Measurements from ENCODE around the gene ZP4. TPM values are rescaled to one million over a fixed set of nuclear protein-coding genes. Genes with fewer than 3 reads are reported as not detected.
"Not testable (repeated sequence)": the region's sequence is repeated elsewhere in the genome, so short reads cannot be mapped to it uniquely, and the experiment has no call there.

Gene ZP4
- total RNA-seq, 1 experiment from 2014 or later, result not detected

DNA sequence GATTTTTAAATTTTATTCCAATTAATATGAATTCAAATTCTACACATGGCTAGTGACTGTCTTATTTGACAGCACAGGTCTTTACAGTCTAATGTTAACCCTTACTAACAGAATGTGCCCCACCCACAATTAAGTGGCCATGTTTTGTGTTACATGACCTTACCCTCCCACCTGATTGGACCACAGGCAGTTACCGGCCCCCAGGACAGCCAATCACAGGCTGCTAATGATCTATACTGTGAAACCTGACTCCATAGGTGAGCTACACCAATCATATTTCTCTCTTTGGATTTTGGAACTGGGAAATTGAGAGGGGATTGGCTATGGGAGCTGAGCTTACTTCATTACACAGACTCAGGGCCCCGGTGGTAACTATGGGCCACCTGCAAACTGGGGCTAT is 27.5 kb downstream of the ZP4 start:
- no peaks in the 10 kb centered on the region for H3K27me3 ChIP-seq
- peak in 1 of 2 experiments; percentile 36 for DNase-seq
- no peaks in the 10 kb centered on the region for H3K9me3 ChIP-seq (replicated peaks)
- H3K4me1 ChIP-seq, result peaks cover 10% of the 10 kb centered on the region
- no peaks in the 10 kb centered on the region for H3K36me3 ChIP-seq
- no peak overlapping the region for H3K27ac ChIP-seq
- H3K4me3 ChIP-seq, result no peak overlapping the region

DNA sequence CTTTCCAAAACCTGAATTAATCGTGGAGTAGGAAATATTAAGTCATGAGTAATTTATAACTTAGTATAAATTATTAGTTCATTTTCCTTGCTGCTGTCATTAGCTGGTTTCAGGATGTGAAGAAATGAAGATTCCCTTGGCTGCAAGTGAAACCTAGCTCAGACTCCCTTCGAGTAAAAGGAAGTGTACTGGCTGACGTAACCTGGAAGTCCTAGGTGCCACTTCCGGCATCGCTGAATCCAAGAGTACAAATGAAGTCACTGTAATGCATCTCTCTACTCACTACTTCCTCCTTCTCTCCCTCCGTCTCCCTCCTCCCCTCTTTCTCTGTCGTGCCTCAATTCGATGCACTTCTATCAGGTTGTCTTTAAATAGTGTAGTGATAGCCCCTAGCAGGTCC is 28.8 kb downstream of the ZP4 start:
- no peak for DNase-seq
- Histone ChIP-seq H3K4me3 (no peak overlapping the region), H3K9me3 (replicated peaks) (no peaks in the 10 kb centered on the region), H3K27ac (no peak overlapping the region), H3K4me1 (0 out of 2 replicates have a peak, but pooled peaks cover 7% of the 10 kb centered on the region), H3K36me3 (no peaks in the 10 kb centered on the region), H3K27me3 (no peaks in the 10 kb centered on the region)

- no peaks in the 10 kb centered on the region for H3K27me3 ChIP-seq
- no peaks in the 10 kb centered on the region for H3K9me3 ChIP-seq (replicated peaks)
- no peak overlapping the region for H3K27ac ChIP-seq
- no peak overlapping the region for H3K4me3 ChIP-seq
- no peaks in the 10 kb centered on the region for H3K36me3 ChIP-seq
- H3K4me1 ChIP-seq, result 0 out of 2 replicates have a peak, but pooled peaks cover 7% of the 10 kb centered on the region
- no peak for DNase-seq
Observed at GRCh38 chr1:237858992-237859391, 31.7 kb downstream of the ZP4 start.

- no peak for DNase-seq
- H3K9me3 ChIP-seq (replicated peaks), result no peaks in the 10 kb centered on the region
- no peak overlapping the region for H3K4me3 ChIP-seq
- no peaks in the 10 kb centered on the region for H3K27me3 ChIP-seq
- no peak overlapping the region for H3K27ac ChIP-seq
- 0 out of 2 replicates have a peak, but pooled peaks cover 7% of the 10 kb centered on the region for H3K4me1 ChIP-seq
- no peaks in the 10 kb centered on the region for H3K36me3 ChIP-seq
Observed at GRCh38 chr1:237857455-237857854, 33.3 kb downstream of the ZP4 start.

DNA sequence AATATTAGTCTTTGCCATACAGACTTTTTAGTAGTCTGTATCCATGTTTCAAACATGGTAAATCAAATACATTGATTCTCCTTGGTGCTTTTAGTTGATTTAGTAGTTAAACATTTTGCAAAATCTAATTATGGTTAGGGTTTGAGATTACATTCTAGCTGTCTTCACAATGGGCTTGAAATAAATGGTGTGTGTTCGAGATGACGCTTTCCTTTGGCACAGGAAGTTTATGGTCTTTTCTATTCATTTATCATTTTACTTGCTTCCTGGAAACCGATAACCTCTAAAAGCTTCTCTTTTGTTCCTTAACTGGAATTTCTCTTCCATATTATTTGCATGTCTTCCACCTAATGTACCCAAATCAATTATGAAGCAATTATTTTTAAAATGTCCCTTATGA is 38.4 kb downstream of the ZP4 start:
- DNase-seq, result no peak
- H3K4me3 ChIP-seq, result no peak overlapping the region
- no peaks in the 10 kb centered on the region for H3K4me1 ChIP-seq
- no peaks in the 10 kb centered on the region for H3K9me3 ChIP-seq (replicated peaks)
- H3K36me3 ChIP-seq, result no peaks in the 10 kb centered on the region
- H3K27me3 ChIP-seq, result no peaks in the 10 kb centered on the region
- no peak overlapping the region for H3K27ac ChIP-seq

- H3K4me3 ChIP-seq, result no peak overlapping the region
- H3K36me3 ChIP-seq, result no peaks in the 10 kb centered on the region
- peak; percentile 52 to 82 for DNase-seq
- H3K4me1 ChIP-seq, result no peaks in the 10 kb centered on the region
- no peaks in the 10 kb centered on the region for H3K27me3 ChIP-seq
- H3K9me3 ChIP-seq (replicated peaks), result no peaks in the 10 kb centered on the region
- no peak overlapping the region for H3K27ac ChIP-seq
Observed at GRCh38 chr1:237851210-237851845, 39.4 kb downstream of the ZP4 start.

DNA sequence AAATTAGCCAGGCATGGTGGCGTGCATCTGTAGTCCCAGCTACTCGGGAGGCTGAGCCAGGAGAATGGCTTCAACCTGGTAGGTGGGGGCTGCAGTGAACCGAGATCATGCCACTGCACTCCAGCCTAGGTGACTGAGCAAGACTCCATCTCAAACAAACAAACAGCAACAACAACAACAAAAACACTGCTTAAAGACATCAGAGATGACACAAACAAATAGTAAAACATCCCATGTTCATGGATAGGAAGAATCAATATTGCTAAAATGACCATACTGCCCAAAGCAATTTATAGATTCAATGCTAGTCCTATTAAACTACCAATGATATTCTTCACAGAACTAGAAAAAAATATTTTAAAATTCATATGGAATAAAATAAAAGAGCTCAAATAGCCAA is 47.2 kb downstream of the ZP4 start:
- not testable (repeated sequence) for H3K36me3 ChIP-seq; H3K27ac ChIP-seq; H3K9me3 ChIP-seq (replicated peaks); H3K4me3 ChIP-seq; H3K27me3 ChIP-seq; H3K4me1 ChIP-seq; DNase-seq

GRCh38 chr1:237841485-237841884 is 49.2 kb downstream of the ZP4 start:
- no peaks in the 10 kb centered on the region for H3K4me1 ChIP-seq
- no peak overlapping the region for H3K27ac ChIP-seq
- H3K4me3 ChIP-seq, result no peak overlapping the region
- no peaks in the 10 kb centered on the region for H3K9me3 ChIP-seq (replicated peaks)
- no peaks in the 10 kb centered on the region for H3K36me3 ChIP-seq
- no peak for DNase-seq
- H3K27me3 ChIP-seq, result no peaks in the 10 kb centered on the region

DNA sequence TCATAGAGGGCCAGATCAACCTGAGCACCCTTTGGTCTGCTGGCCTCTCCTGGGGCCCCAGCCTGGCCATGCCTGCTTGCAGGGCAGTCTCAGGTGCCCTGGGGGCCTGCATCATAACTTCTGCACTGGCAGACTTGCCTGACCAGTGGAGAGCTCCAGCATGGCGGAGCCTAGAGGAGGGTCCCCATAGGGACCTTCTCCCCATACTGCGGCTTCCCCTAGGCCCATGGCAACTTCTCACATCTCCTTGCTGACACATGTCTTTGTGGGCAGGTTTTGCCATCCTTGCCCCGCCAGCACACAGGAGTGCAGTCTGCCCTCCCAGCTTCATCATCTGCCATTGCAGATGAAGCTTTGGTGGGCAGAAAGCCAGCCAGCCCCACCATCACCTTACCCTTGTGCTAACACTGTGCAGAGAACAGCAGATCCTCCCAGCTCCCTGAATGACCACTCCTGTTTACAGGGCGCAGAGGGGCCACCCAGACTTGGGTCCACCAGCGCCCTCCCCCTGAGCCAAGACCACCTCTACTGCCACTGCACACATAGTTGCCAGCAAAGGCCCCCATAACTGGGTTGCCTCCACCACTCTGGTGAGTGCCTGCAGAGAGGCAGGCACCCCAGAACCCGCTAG is 51.7 kb downstream of the ZP4 start:
- Histone ChIP-seq H3K36me3 (no peaks in the 10 kb centered on the region), H3K27ac (no peak overlapping the region), H3K4me1 (no peaks in the 10 kb centered on the region), H3K4me3 (no peak overlapping the region), H3K27me3 (no peaks in the 10 kb centered on the region), H3K9me3 (replicated peaks) (no peaks in the 10 kb centered on the region)
- no peak for DNase-seq

- Histone ChIP-seq H3K36me3 (no peaks in the 10 kb centered on the region), H3K27ac (no peak overlapping the region), H3K9me3 (replicated peaks) (no peaks in the 10 kb centered on the region), H3K4me1 (no peaks in the 10 kb centered on the region), H3K4me3 (no peak overlapping the region), H3K27me3 (no peaks in the 10 kb centered on the region)
- DNase-seq, result no peak
Observed at GRCh38 chr1:237838320-237838719, 52.4 kb downstream of the ZP4 start.

GRCh38 chr1:237834461-237834860 is 56.3 kb downstream of the ZP4 start:
- no peak overlapping the region for H3K27ac ChIP-seq
- no peaks in the 10 kb centered on the region for H3K9me3 ChIP-seq (replicated peaks)
- no peaks in the 10 kb centered on the region for H3K4me1 ChIP-seq
- no peak for DNase-seq
- H3K4me3 ChIP-seq, result no peak overlapping the region
- no peaks in the 10 kb centered on the region for H3K36me3 ChIP-seq
- H3K27me3 ChIP-seq, result no peaks in the 10 kb centered on the region

- H3K27me3 ChIP-seq, result no peaks in the 10 kb centered on the region
- no peak for DNase-seq
- no peaks in the 10 kb centered on the region for H3K36me3 ChIP-seq
- H3K4me1 ChIP-seq, result no peaks in the 10 kb centered on the region
- H3K27ac ChIP-seq, result no peak overlapping the region
- H3K4me3 ChIP-seq, result no peak overlapping the region
- H3K9me3 ChIP-seq (replicated peaks), result no peaks in the 10 kb centered on the region
Observed at GRCh38 chr1:237834048-237834447, 56.7 kb downstream of the ZP4 start.

DNA sequence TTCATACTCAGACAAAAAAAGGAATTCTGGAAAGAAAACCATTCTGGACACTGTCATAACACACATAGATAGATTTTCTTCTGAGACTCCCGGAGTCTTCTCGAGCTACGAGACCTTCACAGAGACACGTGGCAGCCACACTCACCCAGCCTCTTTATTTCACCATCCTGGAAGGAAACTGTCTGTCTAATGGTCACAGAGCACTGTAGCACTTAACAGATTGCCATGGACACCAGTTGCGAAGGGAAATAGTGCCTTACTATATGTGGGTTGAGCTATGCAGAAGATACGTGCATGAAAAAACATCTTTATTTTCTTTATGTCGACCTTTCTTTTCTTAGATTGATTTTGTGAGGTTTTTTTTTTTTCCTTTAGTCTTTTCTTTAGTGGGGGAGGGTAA is 57.9 kb downstream of the ZP4 start:
- H3K4me1 ChIP-seq, result no peaks in the 10 kb centered on the region
- no peaks in the 10 kb centered on the region for H3K36me3 ChIP-seq
- H3K4me3 ChIP-seq, result no peak overlapping the region
- no peak overlapping the region for H3K27ac ChIP-seq
- DNase-seq, result no peak
- no peaks in the 10 kb centered on the region for H3K9me3 ChIP-seq (replicated peaks)
- no peaks in the 10 kb centered on the region for H3K27me3 ChIP-seq

Measured in SJCRH30 (cell line).